HEK293 (cell line): ENCODE results near the gene TVP23C.
A peak's percentile ranks its signal among the peaks of the same experiment; 100 is the strongest.

ENCODE experiments used
- BCL11A ChIP-seq: fragments of 450-650 bp; formaldehyde crosslinking; IDR thresholded peaks from 2 replicates; pipeline ENCODE4 v1.5.1; 2016; ENCODE audit warnings: low read depth, missing biosample characterization, missing genetic modification characterization
- BCL6B ChIP-seq: fragments of 450-650 bp; formaldehyde crosslinking; IDR thresholded peaks from 2 replicates; pipeline ENCODE4 v1.5.1; 2017; ENCODE audit warnings: missing biosample characterization, missing genetic modification characterization
- CTCF ChIP-seq: fragments of 450-650 bp; formaldehyde crosslinking; IDR thresholded peaks from 2 replicates; pipeline ENCODE4 v1.5.1; 2016; ENCODE audit warnings: missing biosample characterization, missing genetic modification characterization
- KLF7 ChIP-seq: fragments of 450-650 bp; formaldehyde crosslinking; IDR thresholded peaks from 2 replicates; pipeline ENCODE4 v1.5.1; 2016; ENCODE audit warnings: missing biosample characterization, missing genetic modification characterization, borderline replicate concordance
- PRDM1 ChIP-seq: fragments of 450-650 bp; formaldehyde crosslinking; IDR thresholded peaks from 2 replicates; pipeline ENCODE4; 2016; ENCODE audit warnings: missing biosample characterization, missing genetic modification characterization
- PRDM6 ChIP-seq: fragments of 450-650 bp; formaldehyde crosslinking; IDR thresholded peaks from 2 replicates; pipeline ENCODE4 v1.5.1; 2017; ENCODE audit warnings: missing biosample characterization, missing genetic modification characterization
- SETDB1 ChIP-seq: IDR thresholded peaks from one replicate; pipeline ENCODE4 v1.6.1; 2017; ENCODE audit warnings: mild to moderate bottlenecking, low read length, moderate library complexity, mixed read lengths; ENCODE audit not compliant: insufficient read length
- ZNF148 ChIP-seq: fragments of 450-650 bp; formaldehyde crosslinking; IDR thresholded peaks from 2 replicates; pipeline ENCODE4 v1.5.0; 2017; ENCODE audit warnings: missing biosample characterization, missing genetic modification characterization, borderline replicate concordance
- ZNF157 ChIP-seq: fragments of 450-650 bp; formaldehyde crosslinking; IDR thresholded peaks from 2 replicates; pipeline ENCODE4 v1.5.1; 2016; ENCODE audit warnings: missing biosample characterization, missing genetic modification characterization
- ZNF19 ChIP-seq: fragments of 450-650 bp; formaldehyde crosslinking; IDR thresholded peaks from 2 replicates; pipeline ENCODE4; 2016; ENCODE audit warnings: missing biosample characterization, missing genetic modification characterization, low read depth
- ZNF274 ChIP-seq, 2 experiments: fragments of 200-500 bp in 1 of 2; fragments of 450-650 bp in 1 of 2; sonication (Bioruptor generic) in 1 of 2; formaldehyde crosslinking in 1 of 2; IDR thresholded peaks; 2 replicates each; pipeline versions ENCODE4 v1.5.1 to v1.6.1; 2014 to 2016; ENCODE audit warnings: borderline replicate concordance in 1 of 2, inconsistent platforms in 1 of 2, low read length in 1 of 2, missing biosample characterization in 1 of 2, missing genetic modification characterization in 1 of 2
- ZNF280C ChIP-seq: fragments of 450-650 bp; formaldehyde crosslinking; IDR thresholded peaks from 2 replicates; pipeline ENCODE4 v1.5.1; 2016; ENCODE audit warnings: missing biosample characterization, missing genetic modification characterization
- ZNF302 ChIP-seq: fragments of 450-650 bp; formaldehyde crosslinking; IDR thresholded peaks from 2 replicates; pipeline ENCODE4 v1.5.1; 2016; ENCODE audit warnings: missing biosample characterization, missing genetic modification characterization, low read depth
- ZNF404 ChIP-seq: fragments of 450-650 bp; formaldehyde crosslinking; IDR thresholded peaks from 2 replicates; pipeline ENCODE4 v1.5.1; 2017; ENCODE audit warnings: missing biosample characterization, missing genetic modification characterization
- ZNF624 ChIP-seq: fragments of 450-650 bp; formaldehyde crosslinking; IDR thresholded peaks from 2 replicates; pipeline ENCODE4 v1.5.1; 2017; ENCODE audit warnings: missing biosample characterization, missing genetic modification characterization
- ZNF677 ChIP-seq: fragments of 450-650 bp; IDR thresholded peaks from 2 replicates; pipeline ENCODE4 v1.5.0; 2018; ENCODE audit warnings: missing biosample characterization, mild to moderate bottlenecking, missing genetic modification characterization, moderate library complexity
- TF ChIP-seq, protein P1 (sequence below): fragments of 450-650 bp; formaldehyde crosslinking; IDR thresholded peaks from 2 replicates; pipeline ENCODE4 v1.5.1; 2016; ENCODE audit warnings: missing biosample characterization, missing genetic modification characterization
- TF ChIP-seq, protein P2 (sequence below): fragments of 450-650 bp; formaldehyde crosslinking; IDR thresholded peaks from 2 replicates; pipeline ENCODE4 v1.5.1; 2016; ENCODE audit warnings: missing biosample characterization, missing genetic modification characterization, borderline replicate concordance
- TF ChIP-seq, protein P3 (sequence below): fragments of 450-650 bp; formaldehyde crosslinking; IDR thresholded peaks from 2 replicates; pipeline ENCODE4 v1.5.1; 2016; ENCODE audit warnings: missing biosample characterization, missing genetic modification characterization

The TVP23C gene

GRCh38 chr17:15465045-15465701, 98.1 kb downstream of the TVP23C start (continued):
- TF ChIP-seq BCL6B (tag by site-specific recombination): peak; percentile 12; the same call in 1 of the 2 replicates
- TF ChIP-seq ZNF274 (IDR thresholded peaks at IDR 0.05; ENCODE audit: low read length): no peak
- TF ChIP-seq ZNF274 (tag by site-specific recombination; IDR thresholded peaks at IDR 0.05; ENCODE audit: borderline replicate concordance): no peak; the same call in 1 of the 2 replicates
- TF ChIP-seq CTCF (tag by site-specific recombination): no peak
- no peak for TF ChIP-seq ZNF157 (tag by site-specific recombination)
- TF ChIP-seq, protein P1, sequence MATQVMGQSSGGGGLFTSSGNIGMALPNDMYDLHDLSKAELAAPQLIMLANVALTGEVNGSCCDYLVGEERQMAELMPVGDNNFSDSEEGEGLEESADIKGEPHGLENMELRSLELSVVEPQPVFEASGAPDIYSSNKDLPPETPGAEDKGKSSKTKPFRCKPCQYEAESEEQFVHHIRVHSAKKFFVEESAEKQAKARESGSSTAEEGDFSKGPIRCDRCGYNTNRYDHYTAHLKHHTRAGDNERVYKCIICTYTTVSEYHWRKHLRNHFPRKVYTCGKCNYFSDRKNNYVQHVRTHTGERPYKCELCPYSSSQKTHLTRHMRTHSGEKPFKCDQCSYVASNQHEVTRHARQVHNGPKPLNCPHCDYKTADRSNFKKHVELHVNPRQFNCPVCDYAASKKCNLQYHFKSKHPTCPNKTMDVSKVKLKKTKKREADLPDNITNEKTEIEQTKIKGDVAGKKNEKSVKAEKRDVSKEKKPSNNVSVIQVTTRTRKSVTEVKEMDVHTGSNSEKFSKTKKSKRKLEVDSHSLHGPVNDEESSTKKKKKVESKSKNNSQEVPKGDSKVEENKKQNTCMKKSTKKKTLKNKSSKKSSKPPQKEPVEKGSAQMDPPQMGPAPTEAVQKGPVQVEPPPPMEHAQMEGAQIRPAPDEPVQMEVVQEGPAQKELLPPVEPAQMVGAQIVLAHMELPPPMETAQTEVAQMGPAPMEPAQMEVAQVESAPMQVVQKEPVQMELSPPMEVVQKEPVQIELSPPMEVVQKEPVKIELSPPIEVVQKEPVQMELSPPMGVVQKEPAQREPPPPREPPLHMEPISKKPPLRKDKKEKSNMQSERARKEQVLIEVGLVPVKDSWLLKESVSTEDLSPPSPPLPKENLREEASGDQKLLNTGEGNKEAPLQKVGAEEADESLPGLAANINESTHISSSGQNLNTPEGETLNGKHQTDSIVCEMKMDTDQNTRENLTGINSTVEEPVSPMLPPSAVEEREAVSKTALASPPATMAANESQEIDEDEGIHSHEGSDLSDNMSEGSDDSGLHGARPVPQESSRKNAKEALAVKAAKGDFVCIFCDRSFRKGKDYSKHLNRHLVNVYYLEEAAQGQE: no peak
- TF ChIP-seq ZNF404: no peak
- no peak for TF ChIP-seq PRDM1 (tag by site-specific recombination)
- TF ChIP-seq KLF7 (tag by site-specific recombination): no peak
- TF ChIP-seq, protein P2, sequence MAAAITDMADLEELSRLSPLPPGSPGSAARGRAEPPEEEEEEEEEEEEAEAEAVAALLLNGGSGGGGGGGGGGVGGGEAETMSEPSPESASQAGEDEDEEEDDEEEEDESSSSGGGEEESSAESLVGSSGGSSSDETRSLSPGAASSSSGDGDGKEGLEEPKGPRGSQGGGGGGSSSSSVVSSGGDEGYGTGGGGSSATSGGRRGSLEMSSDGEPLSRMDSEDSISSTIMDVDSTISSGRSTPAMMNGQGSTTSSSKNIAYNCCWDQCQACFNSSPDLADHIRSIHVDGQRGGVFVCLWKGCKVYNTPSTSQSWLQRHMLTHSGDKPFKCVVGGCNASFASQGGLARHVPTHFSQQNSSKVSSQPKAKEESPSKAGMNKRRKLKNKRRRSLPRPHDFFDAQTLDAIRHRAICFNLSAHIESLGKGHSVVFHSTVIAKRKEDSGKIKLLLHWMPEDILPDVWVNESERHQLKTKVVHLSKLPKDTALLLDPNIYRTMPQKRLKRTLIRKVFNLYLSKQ (tag by site-specific recombination): 0 out of 2 replicates have a peak, but pooled peaks have one; percentile 4
- TF ChIP-seq ZNF302 (tag by site-specific recombination): no peak
- TF ChIP-seq ZNF148 (tag by site-specific recombination): peak; percentile 14; the same call in 1 of the 2 replicates
- TF ChIP-seq ZNF280C (tag by site-specific recombination): no peak
- TF ChIP-seq, protein P3, sequence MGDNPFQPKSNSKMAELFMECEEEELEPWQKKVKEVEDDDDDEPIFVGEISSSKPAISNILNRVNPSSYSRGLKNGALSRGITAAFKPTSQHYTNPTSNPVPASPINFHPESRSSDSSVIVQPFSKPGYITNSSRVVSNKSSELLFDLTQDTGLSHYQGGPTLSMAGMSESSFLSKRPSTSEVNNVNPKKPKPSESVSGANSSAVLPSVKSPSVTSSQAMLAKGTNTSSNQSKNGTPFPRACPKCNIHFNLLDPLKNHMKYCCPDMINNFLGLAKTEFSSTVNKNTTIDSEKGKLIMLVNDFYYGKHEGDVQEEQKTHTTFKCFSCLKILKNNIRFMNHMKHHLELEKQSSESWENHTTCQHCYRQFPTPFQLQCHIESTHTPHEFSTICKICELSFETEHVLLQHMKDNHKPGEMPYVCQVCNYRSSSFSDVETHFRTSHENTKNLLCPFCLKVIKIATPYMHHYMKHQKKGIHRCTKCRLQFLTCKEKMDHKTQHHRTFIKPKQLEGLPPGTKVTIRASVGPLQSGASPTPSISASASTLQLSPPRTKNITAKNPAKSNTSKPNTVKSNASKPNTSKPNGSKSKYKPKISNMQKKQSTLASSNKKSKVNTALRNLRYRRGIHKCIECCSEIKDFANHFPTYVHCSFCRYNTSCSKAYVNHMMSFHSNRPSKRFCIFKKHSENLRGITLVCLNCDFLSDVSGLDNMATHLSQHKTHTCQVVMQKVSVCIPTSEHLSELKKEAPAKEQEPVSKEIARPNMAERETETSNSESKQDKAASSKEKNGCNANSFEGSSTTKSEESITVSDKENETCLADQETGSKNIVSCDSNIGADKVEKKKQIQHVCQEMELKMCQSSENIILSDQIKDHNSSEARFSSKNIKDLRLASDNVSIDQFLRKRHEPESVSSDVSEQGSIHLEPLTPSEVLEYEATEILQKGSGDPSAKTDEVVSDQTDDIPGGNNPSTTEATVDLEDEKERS (tag by site-specific recombination): no peak
- no peak for TF ChIP-seq ZNF677 (tag by site-specific recombination)
- TF ChIP-seq PRDM6 (tag by site-specific recombination): no peak
- TF ChIP-seq ZNF19 (tag by site-specific recombination): no peak
- no peak for TF ChIP-seq ZNF624 (tag by site-specific recombination)
- TF ChIP-seq BCL11A (tag by site-specific recombination): no peak
- TF ChIP-seq SETDB1: no peak
